ENCODE data around the gene WNK2. TPM values are rescaled to one million over a fixed set of nuclear protein-coding genes. Genes with fewer than 3 reads are reported as not detected.

WNK2 gene
- total RNA-seq, 1 experiment from 2014 or later, result 69.4 TPM

GRCh38 chr9:93233033-93233432 lies 49.1 kb downstream of the WNK2 start:
- Histone ChIP-seq H2BK5ac (ENCODE audit: insufficient read length, low read length) (no peak overlapping the region), H3K4me1 (ENCODE audit: insufficient read depth, low read length) (no peaks in the 10 kb centered on the region), H2BK20ac (ENCODE audit: low read depth, low read length, poor library complexity, severe bottlenecking) (no peak overlapping the region), H4K91ac (ENCODE audit: insufficient read length, low read depth, low read length) (no peak overlapping the region), H2BK120ac (ENCODE audit: low read depth, low read length, poor library complexity, severe bottlenecking) (no peak overlapping the region), H3K4ac (ENCODE audit: low read depth, low read length) (no peak overlapping the region), H3K27ac (ENCODE audit: insufficient read length, low read depth, low read length) (no peak overlapping the region), H2AK5ac (ENCODE audit: insufficient read length, low read length) (no peak overlapping the region), H4K5ac (ENCODE audit: insufficient read length, low read depth, low read length) (no peak overlapping the region), H3K4me2 (ENCODE audit: insufficient read depth, insufficient read length, low read length) (no peak overlapping the region), H2BK15ac (ENCODE audit: low read depth, low read length) (no peak overlapping the region), H3K18ac (ENCODE audit: insufficient read length, low read depth, low read length) (no peak overlapping the region), H3K27me3 (ENCODE audit: insufficient read depth, low read length) (no peaks in the 10 kb centered on the region), H2BK12ac (ENCODE audit: insufficient read length, low read depth, low read length) (no peak overlapping the region), H4K20me1 (ENCODE audit: control insufficient read depth, insufficient read depth, insufficient read length) (no peaks in the 10 kb centered on the region), H4K8ac (replicated peaks; ENCODE audit: insufficient read length, low read depth, low read length) (no peak overlapping the region), H3T11ph (ENCODE audit: low read length) (no peak overlapping the region), H3K23ac (ENCODE audit: insufficient read length, low read depth, low read length) (no peak overlapping the region), H3K56ac (ENCODE audit: insufficient read length, low read depth, low read length) (no peak overlapping the region), H3K14ac (ENCODE audit: insufficient read depth, low read length) (no peak overlapping the region), H2AFZ (ENCODE audit: low read length) (no peak overlapping the region), H3K9ac (ENCODE audit: extremely low read depth, insufficient read length, low read length) (no peak overlapping the region), H3K79me2 (ENCODE audit: insufficient read depth, low read length) (no peaks in the 10 kb centered on the region), H3K79me1 (ENCODE audit: insufficient read depth, low read depth, low read length, poor library complexity, severe bottlenecking) (no peaks in the 10 kb centered on the region), H3K23me2 (ENCODE audit: insufficient read length, low read depth, low read length, poor library complexity, severe bottlenecking) (no peaks in the 10 kb centered on the region), H3K9me3 (ENCODE audit: control insufficient read depth, low read depth, low read length) (no peaks in the 10 kb centered on the region)
- DNase-seq, result no peak
- WGBS (ENCODE audit: extremely low coverage, insufficient read length, low lambda C conversion rate), result no CpG with 5 or more reads among the region's 7 CpGs
- Mint-ChIP-seq H3K27me3 (ENCODE audit: low read depth) (no peaks in the 10 kb centered on the region), H3K9me3 (no peaks in the 10 kb centered on the region), H3K4me3 (no peak overlapping the region), H3K27ac (peak overlapping the region in 1 of 3 experiments; percentile 67; a peak in 1 of 7 replicates), H3K4me1 (peaks cover 3 to 8% of the 10 kb centered on the region in 2 experiments; a peak in 1 of 4 replicates), H3K36me3 (ENCODE audit: insufficient read depth in 1 of 3, low read depth in 3 of 3) (peaks cover 3 to 9% (median 7%) of the 10 kb centered on the region in 3 experiments; a peak in 6 of 7 replicates)
- TF ChIP-seq, protein P1, sequence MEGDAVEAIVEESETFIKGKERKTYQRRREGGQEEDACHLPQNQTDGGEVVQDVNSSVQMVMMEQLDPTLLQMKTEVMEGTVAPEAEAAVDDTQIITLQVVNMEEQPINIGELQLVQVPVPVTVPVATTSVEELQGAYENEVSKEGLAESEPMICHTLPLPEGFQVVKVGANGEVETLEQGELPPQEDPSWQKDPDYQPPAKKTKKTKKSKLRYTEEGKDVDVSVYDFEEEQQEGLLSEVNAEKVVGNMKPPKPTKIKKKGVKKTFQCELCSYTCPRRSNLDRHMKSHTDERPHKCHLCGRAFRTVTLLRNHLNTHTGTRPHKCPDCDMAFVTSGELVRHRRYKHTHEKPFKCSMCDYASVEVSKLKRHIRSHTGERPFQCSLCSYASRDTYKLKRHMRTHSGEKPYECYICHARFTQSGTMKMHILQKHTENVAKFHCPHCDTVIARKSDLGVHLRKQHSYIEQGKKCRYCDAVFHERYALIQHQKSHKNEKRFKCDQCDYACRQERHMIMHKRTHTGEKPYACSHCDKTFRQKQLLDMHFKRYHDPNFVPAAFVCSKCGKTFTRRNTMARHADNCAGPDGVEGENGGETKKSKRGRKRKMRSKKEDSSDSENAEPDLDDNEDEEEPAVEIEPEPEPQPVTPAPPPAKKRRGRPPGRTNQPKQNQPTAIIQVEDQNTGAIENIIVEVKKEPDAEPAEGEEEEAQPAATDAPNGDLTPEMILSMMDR (conservative IDR thresholded peaks at IDR 0.05), result no peak

All from H9 (cell line).